Chondrocyte (in vitro differentiated cells): Measurements from ENCODE around the gene TOMM7. TPM values are rescaled to one million over a fixed set of nuclear protein-coding genes. Genes with fewer than 3 reads are reported as not detected.

Experiments
- DNase-seq: peaks from one replicate; pipeline ENCODE4 v3.0.0; 2021; ENCODE audit warnings: mixed read lengths, low spot score
- H3K27ac Mint-ChIP-seq: one replicate; pipeline ENCODE4 v1.8.0; 2021; ENCODE audit warnings: mild to moderate bottlenecking, moderate library complexity, mixed read lengths; ENCODE audit not compliant: unreplicated experiment
- H3K27me3 Mint-ChIP-seq: 2 replicates; pipeline ENCODE4 v1.8.0; 2021; ENCODE audit warnings: low read depth, mixed read lengths
- H3K36me3 Mint-ChIP-seq: 2 replicates; pipeline ENCODE4 v1.8.0; 2021; ENCODE audit warnings: low read depth, mixed read lengths
- H3K4me1 Mint-ChIP-seq: 2 replicates; pipeline ENCODE4 v1.8.0; 2021; ENCODE audit warnings: low read depth, mild to moderate bottlenecking, mixed read lengths
- H3K4me3 Mint-ChIP-seq: one replicate; pipeline ENCODE4 v1.8.0; 2021; ENCODE audit warnings: mild to moderate bottlenecking, moderate library complexity, mixed read lengths; ENCODE audit not compliant: unreplicated experiment
- H3K9me3 Mint-ChIP-seq: 2 replicates; pipeline ENCODE4 v1.8.0; 2021; ENCODE audit warnings: low read depth, mixed read lengths
- CTCF ChIP-seq: fragments of 200-600 bp; sonication (generic); IDR thresholded peaks from 2 replicates; pipeline ENCODE4 v1.5.0; 2021; ENCODE audit warnings: antibody characterized with exemption, mild to moderate bottlenecking, moderate library complexity
- total RNA-seq: library from RNA; stranded (reverse); gene quantifications from 3 replicates; pipeline ENCODE4 v1.2.1, GENCODE V29; 2021

TOMM7 gene
- total RNA-seq, 1 donor from 2014 or later: 240 TPM

GRCh38 chr7:22821702-22822485 lies 755 bp downstream of the TOMM7 start:
- Mint-ChIP-seq H3K27ac (peak overlapping the region; percentile 96), H3K4me3 (peak overlapping the region; percentile 98), H3K4me1 (peaks cover 29% of the 10 kb centered on the region), H3K36me3 (peaks cover 3% of the 10 kb centered on the region), H3K9me3 (no peaks in the 10 kb centered on the region), H3K27me3 (no peaks in the 10 kb centered on the region)
- no peak for DNase-seq
- TF ChIP-seq CTCF: no peak

GRCh38 chr7:22819476-22819875 lies 3.2 kb downstream of the TOMM7 start:
- Mint-ChIP-seq H3K27me3 (no peaks in the 10 kb centered on the region), H3K36me3 (peaks cover 10% of the 10 kb centered on the region), H3K4me3 (no peak overlapping the region), H3K9me3 (no peaks in the 10 kb centered on the region), H3K4me1 (peaks cover 31% of the 10 kb centered on the region), H3K27ac (no peak overlapping the region)
- TF ChIP-seq CTCF: no peak
- no peak for DNase-seq

GRCh38 chr7:22814261-22815208 lies 8.1 kb downstream of the TOMM7 start:
- H3K4me1 Mint-ChIP-seq: peaks cover 4% of the 10 kb centered on the region
- H3K27ac Mint-ChIP-seq: no peak overlapping the region
- peaks cover 22% of the 10 kb centered on the region for H3K36me3 Mint-ChIP-seq
- no peaks in the 10 kb centered on the region for H3K9me3 Mint-ChIP-seq
- H3K27me3 Mint-ChIP-seq: no peaks in the 10 kb centered on the region
- no peak for DNase-seq
- TF ChIP-seq CTCF: no peak
- H3K4me3 Mint-ChIP-seq: no peak overlapping the region

GRCh38 chr7:22812353-22812752 lies 10.3 kb downstream of the TOMM7 start:
- Mint-ChIP-seq H3K27me3 (no peaks in the 10 kb centered on the region), H3K4me3 (no peak overlapping the region), H3K27ac (no peak overlapping the region), H3K36me3 (peaks cover 20% of the 10 kb centered on the region), H3K4me1 (peaks cover 3% of the 10 kb centered on the region), H3K9me3 (no peaks in the 10 kb centered on the region)
- DNase-seq: no peak
- TF ChIP-seq CTCF: no peak

GRCh38 chr7:22811746-22812280 lies 10.8 kb downstream of the TOMM7 start:
- DNase-seq: no peak
- peaks cover 20% of the 10 kb centered on the region for H3K36me3 Mint-ChIP-seq
- H3K27me3 Mint-ChIP-seq: no peaks in the 10 kb centered on the region
- H3K9me3 Mint-ChIP-seq: no peaks in the 10 kb centered on the region
- no peak overlapping the region for H3K4me3 Mint-ChIP-seq
- peaks cover 3% of the 10 kb centered on the region for H3K4me1 Mint-ChIP-seq
- no peak overlapping the region for H3K27ac Mint-ChIP-seq
- TF ChIP-seq CTCF: no peak
